ENCODE data around the gene TBCA.

The TBCA gene

GRCh38 chr5:77734885-77735284, 41.3 kb downstream of the TBCA start:
- TF ChIP-seq CTCF (conservative IDR thresholded peaks at IDR 0.05) (no peak), ZFX (IDR thresholded peaks at IDR 0.05) (no peak)
- no peak overlapping the region for H3K27ac ChIP-seq

- TF ChIP-seq CTCF (conservative IDR thresholded peaks at IDR 0.05) = no peak
- no peak for TF ChIP-seq ZFX (IDR thresholded peaks at IDR 0.05)
- no peak overlapping the region for H3K27ac ChIP-seq
These were observed 43.0 kb downstream of the TBCA start for GRCh38 chr5:77733130-77733529.

- no peak for TF ChIP-seq ZFX (IDR thresholded peaks at IDR 0.05)
- H3K27ac ChIP-seq = no peak overlapping the region
These were observed 48.9 kb downstream of the TBCA start for GRCh38 chr5:77727190-77727589.

- no peak overlapping the region for H3K27ac ChIP-seq
- TF ChIP-seq CTCF (conservative IDR thresholded peaks at IDR 0.05) (no peak), ZFX (IDR thresholded peaks at IDR 0.05) (no peak)
These were observed 50.5 kb downstream of the TBCA start for GRCh38 chr5:77725616-77726015.

GRCh38 chr5:77724934-77725333, 51.2 kb downstream of the TBCA start:
- no peak overlapping the region for H3K27ac ChIP-seq
- TF ChIP-seq ZFX (IDR thresholded peaks at IDR 0.05) (no peak), CTCF (conservative IDR thresholded peaks at IDR 0.05) (no peak)

- H3K27ac ChIP-seq = no peak overlapping the region
- TF ChIP-seq CTCF (conservative IDR thresholded peaks at IDR 0.05) (no peak), ZFX (IDR thresholded peaks at IDR 0.05) (no peak)
These were observed 56.3 kb downstream of the TBCA start for GRCh38 chr5:77719666-77720363.

GRCh38 chr5:77718934-77719610, 57.1 kb downstream of the TBCA start:
- TF ChIP-seq CTCF (conservative IDR thresholded peaks at IDR 0.05) (no peak), ZFX (IDR thresholded peaks at IDR 0.05) (no peak)

More at GRCh38 chr5:77718934-77719610, 57.1 kb downstream of the TBCA start:
- H3K27ac ChIP-seq = no peak overlapping the region

All from C4-2B (cell line).